Naive B cell (primary cell): Measurements from ENCODE around the gene MTAP. TPM values are rescaled to one million over a fixed set of nuclear protein-coding genes. Genes with fewer than 3 reads are reported as not detected.

Experiments used
- ATAC-seq, 2 donors: fragments of 150-1000 bp; cut with Tn5 transposase; 2 replicates each; pipeline ENCODE4 v1.10.0; 2021; ENCODE audit warnings: low read depth in 2 of 2, mild to moderate bottlenecking in 2 of 2, moderate library complexity in 2 of 2
- DNase-seq: peaks from one replicate; pipeline ENCODE4 v3.0.0; 2022
- H3K27ac Mint-ChIP-seq, 6 donors: one replicate each; pipeline ENCODE4 v1.8.0; 2020 to 2022; ENCODE audit warnings: mild to moderate bottlenecking in 6 of 6, mixed read lengths in 6 of 6, moderate library complexity in 5 of 6, inconsistent platforms in 2 of 6
- H3K27me3 Mint-ChIP-seq, 3 donors: one replicate each; pipeline ENCODE4 v1.8.0; 2021 to 2022; ENCODE audit warnings: mixed read lengths in 3 of 3, mild to moderate bottlenecking in 1 of 3
- H3K36me3 Mint-ChIP-seq, 2 donors: one replicate each; pipeline ENCODE4 v1.8.0; 2020 to 2022; ENCODE audit warnings: mixed read lengths in 2 of 2, inconsistent platforms in 1 of 2, mild to moderate bottlenecking in 1 of 2
- H3K4me1 Mint-ChIP-seq, 3 donors: one replicate each; pipeline ENCODE4 v1.8.0; 2020 to 2022; ENCODE audit warnings: mixed read lengths in 3 of 3, inconsistent platforms in 1 of 3, mild to moderate bottlenecking in 1 of 3, moderate library complexity in 1 of 3
- H3K4me3 Mint-ChIP-seq, 8 donors: one replicate each; pipeline ENCODE4 v1.8.0; 2020 to 2022; ENCODE audit warnings: mild to moderate bottlenecking in 8 of 8, mixed read lengths in 8 of 8, moderate library complexity in 8 of 8, inconsistent platforms in 2 of 8
- H3K9me3 Mint-ChIP-seq, 7 donors: one replicate each; pipeline ENCODE4 v1.8.0; 2020 to 2022; ENCODE audit warnings: mixed read lengths in 7 of 7, mild to moderate bottlenecking in 5 of 7, inconsistent platforms in 2 of 7, moderate library complexity in 1 of 7
- polyA plus RNA-seq, 6 donors: library from polyadenylated mRNA; unstranded; fragments of 300-500 nt; fragmentation: Illumina TruSeq; gene quantifications; one replicate each; pipeline ENCODE4 v1.2.3, GENCODE V29; 2021; ENCODE audit warnings: low read depth in 6 of 6

MTAP gene
- polyA plus RNA-seq, 6 donors from 2014 or later, result 12.1 to 24.3 (median 18.1) TPM

DNA sequence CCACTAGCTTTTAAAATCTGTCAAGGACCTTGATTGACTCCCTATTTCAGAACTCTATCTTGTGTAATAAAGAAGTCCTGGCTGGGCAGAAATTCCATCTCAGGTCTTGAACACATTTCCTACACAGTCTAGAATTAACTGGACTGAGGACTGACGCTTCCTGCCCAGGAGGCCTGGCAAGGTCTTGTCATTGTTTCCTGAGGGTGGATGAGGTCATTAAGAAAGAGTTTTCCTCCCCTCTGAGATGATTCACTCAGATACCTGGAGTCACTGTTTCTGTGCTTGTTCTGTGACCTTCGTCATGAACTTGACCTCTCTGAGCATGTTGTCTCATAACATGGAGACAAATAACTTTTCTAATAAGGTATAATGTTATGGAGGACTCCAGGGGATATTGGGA, 10.0 kb downstream of the MTAP start:
- ATAC-seq (no peak), DNase-seq (no peak)
- Mint-ChIP-seq H3K4me3 (no peak overlapping the region), H3K36me3 (peaks cover 0 to 8% of the 10 kb centered on the region in 2 donors), H3K9me3 (no peaks in the 10 kb centered on the region), H3K4me1 (peaks cover 4 to 31% (median 11%) of the 10 kb centered on the region in 3 donors), H3K27ac (peak overlapping the region in 1 of 6 donors; percentile 5), H3K27me3 (no peaks in the 10 kb centered on the region)

DNA sequence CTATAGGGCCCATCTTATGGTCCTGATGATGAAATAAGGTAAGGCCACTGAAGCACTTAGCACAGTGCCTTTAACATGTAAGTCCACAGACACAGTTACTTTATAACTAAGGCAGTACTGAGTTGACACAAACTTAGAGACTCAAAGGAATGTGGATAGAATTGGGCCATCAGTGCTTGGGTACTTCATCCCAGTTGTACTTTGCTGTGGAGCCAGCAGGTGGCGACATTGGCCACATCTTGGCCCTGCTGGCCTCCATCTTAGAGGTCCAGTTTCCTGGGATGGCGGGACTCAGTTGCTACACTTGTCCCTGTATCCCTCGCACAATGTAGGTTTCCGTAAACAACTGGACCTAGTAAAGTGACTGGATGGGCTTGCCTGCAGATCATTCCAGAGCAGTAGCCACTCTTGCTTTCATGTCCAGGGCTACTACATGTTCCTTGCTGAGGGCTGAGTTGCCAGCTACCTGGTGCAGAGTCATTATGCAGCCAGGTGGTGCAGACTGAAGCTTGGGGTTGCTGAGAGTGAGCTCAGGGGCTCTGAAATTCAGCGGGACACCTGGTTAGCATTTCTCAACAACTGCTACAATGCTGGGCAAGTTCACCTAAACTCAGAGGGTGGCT, 10.6 kb downstream of the MTAP start:
- peak overlapping the region in 1 of 8 donors; percentile 30 for H3K4me3 Mint-ChIP-seq
- H3K4me1 Mint-ChIP-seq, result peaks cover 4 to 25% (median 5%) of the 10 kb centered on the region in 3 donors
- peaks cover 0 to 8% of the 10 kb centered on the region in 2 donors for H3K36me3 Mint-ChIP-seq
- H3K27me3 Mint-ChIP-seq, result no peaks in the 10 kb centered on the region
- H3K9me3 Mint-ChIP-seq, result no peaks in the 10 kb centered on the region
- peak overlapping the region in 1 of 6 donors; percentile 79 for H3K27ac Mint-ChIP-seq
- DNase-seq (peak; percentile 55), ATAC-seq (peak; percentile 70)

DNA sequence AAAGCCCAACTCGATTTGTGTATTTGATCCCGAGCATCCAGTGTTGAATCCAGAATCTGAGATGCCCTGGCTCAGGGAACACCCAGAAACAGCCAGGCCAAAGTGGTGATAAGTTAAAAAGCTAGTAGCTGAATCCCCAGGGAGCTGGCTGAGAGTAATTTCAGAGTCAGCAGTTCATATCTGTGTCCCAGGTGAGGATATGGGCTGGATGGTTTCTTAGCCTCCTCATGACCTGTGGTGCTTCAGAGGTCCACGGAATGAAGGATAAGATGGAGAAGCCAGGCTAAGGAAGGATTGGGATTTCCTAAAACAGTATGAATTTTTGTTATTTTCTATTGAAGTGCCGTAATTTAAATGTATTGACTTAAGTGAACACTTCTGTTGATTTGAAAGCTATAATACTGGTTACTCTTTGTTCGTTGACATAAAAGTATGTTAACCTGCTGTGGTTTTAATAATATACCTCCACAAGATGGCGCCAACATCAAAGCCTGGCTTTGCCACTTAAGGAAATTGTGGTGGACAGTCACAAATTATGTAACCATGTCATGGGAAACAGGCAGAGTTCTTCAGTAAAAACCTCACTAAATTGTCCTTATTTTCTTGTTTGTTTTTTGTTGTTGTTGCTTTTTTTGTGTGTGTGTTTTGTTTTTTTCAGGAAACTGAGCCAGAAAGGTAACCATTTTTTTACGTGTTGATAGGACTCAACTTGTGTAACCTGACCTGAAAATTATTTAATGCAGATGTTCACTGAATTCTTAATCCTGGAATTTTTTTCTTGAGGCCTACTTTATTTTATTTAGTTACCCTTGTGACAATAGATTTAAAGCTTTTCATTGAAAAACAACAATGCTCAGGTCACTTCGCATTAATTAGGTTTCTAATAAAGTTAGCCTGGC, 11.4 kb downstream of the MTAP start:
- Mint-ChIP-seq H3K9me3 (no peaks in the 10 kb centered on the region), H3K4me1 (peaks cover 0 to 17% (median 0%) of the 10 kb centered on the region in 3 donors), H3K27ac (peak overlapping the region in 1 of 6 donors; percentile 77), H3K4me3 (no peak overlapping the region), H3K36me3 (peaks cover 0 to 11% of the 10 kb centered on the region in 2 donors), H3K27me3 (no peaks in the 10 kb centered on the region)
- DNase-seq (peak; percentile 66), ATAC-seq (peak; percentile 68 to 70)

- peaks cover 0 to 15% (median 5%) of the 10 kb centered on the region in 3 donors for H3K4me1 Mint-ChIP-seq
These were observed 13.2 kb downstream of the MTAP start for GRCh38 chr9:21815643-21816042.

DNA sequence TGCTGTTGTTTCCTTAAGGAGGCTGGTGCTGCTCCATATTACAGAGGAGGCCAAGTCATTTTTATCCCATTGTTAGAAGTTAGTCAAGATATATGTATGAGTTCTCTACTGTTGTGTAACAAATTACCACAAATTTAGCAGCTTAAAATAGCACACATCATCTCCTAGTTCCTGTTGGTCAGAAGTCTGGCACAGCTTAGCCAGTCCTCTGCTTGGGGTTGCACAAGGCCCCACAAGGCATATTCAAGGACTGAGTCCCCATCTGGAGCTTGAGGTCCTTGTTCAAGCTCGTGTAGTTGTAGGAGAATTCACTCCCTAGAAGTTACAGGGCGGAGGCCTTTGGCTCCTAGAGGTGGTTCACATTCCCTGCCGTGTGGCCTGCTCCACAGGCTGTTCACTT, 14.7 kb downstream of the MTAP start:
- DNase-seq (no peak), ATAC-seq (no peak)
- H3K4me1 Mint-ChIP-seq, result peaks cover 3 to 15% (median 14%) of the 10 kb centered on the region in 3 donors
- no peaks in the 10 kb centered on the region for H3K27me3 Mint-ChIP-seq
- peak overlapping the region in 1 of 6 donors; percentile 17 for H3K27ac Mint-ChIP-seq
- H3K9me3 Mint-ChIP-seq, result peaks cover 0 to 3% (median 0%) of the 10 kb centered on the region in 7 donors
- peaks cover 3 to 29% of the 10 kb centered on the region in 2 donors for H3K36me3 Mint-ChIP-seq
- H3K4me3 Mint-ChIP-seq, result no peak overlapping the region

More at GRCh38 chr9:21815643-21816042, 13.2 kb downstream of the MTAP start:
- H3K27ac Mint-ChIP-seq, result no peak overlapping the region
- ATAC-seq, result no peak
- no peak for DNase-seq
- no peaks in the 10 kb centered on the region for H3K27me3 Mint-ChIP-seq
- peaks cover 0 to 21% of the 10 kb centered on the region in 2 donors for H3K36me3 Mint-ChIP-seq
- H3K4me3 Mint-ChIP-seq, result no peak overlapping the region
- H3K9me3 Mint-ChIP-seq, result peaks cover 0 to 3% (median 0%) of the 10 kb centered on the region in 7 donors

- Mint-ChIP-seq H3K4me3 (no peak overlapping the region), H3K4me1 (peaks cover 16 to 34% (median 18%) of the 10 kb centered on the region in 3 donors)
These were observed 23.2 kb downstream of the MTAP start for GRCh38 chr9:21825637-21826036.

DNA sequence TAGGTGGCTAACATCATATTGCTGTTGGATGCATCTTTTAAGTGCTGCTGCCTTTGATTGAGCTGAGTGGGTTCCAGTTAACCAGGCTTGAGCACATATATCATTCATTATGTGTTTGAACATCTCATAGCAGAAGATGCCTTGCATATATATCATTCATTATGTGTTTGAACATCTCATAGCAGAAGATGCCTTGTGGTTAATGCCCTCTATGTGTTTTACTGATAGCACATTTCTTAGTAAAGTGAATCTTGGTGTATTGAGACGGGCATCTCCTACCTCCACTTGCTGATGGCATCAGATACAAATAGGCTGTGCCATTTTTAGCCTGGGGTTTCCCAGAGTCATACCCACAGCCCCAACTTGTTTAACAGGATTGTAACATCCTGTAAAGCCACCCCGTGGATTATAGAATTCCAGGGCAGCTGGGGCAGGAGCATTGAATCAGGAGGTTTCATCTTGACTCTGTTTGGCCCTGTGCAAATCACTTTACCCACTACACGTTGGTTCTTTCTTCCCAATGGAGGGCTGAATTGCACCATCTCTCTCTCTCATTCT, 26.5 kb downstream of the MTAP start:
- peak overlapping the region in 1 of 6 donors; percentile 74 for H3K27ac Mint-ChIP-seq
- no peaks in the 10 kb centered on the region for H3K27me3 Mint-ChIP-seq
- no peak overlapping the region for H3K4me3 Mint-ChIP-seq
- DNase-seq (no peak), ATAC-seq (no peak)
- peaks cover 30 to 37% (median 33%) of the 10 kb centered on the region in 3 donors for H3K4me1 Mint-ChIP-seq
- peaks cover 0 to 6% (median 0%) of the 10 kb centered on the region in 7 donors for H3K9me3 Mint-ChIP-seq
- peaks cover 20 to 27% of the 10 kb centered on the region in 2 donors for H3K36me3 Mint-ChIP-seq

More at GRCh38 chr9:21825637-21826036, 23.2 kb downstream of the MTAP start:
- no peaks in the 10 kb centered on the region for H3K27me3 Mint-ChIP-seq
- H3K9me3 Mint-ChIP-seq, result peaks cover 0 to 11% (median 6%) of the 10 kb centered on the region in 7 donors
- peak overlapping the region in 1 of 6 donors; percentile 73 for H3K27ac Mint-ChIP-seq
- no peak for ATAC-seq
- peaks cover 42 to 44% of the 10 kb centered on the region in 2 donors for H3K36me3 Mint-ChIP-seq
- DNase-seq, result no peak

GRCh38 chr9:21830589-21830988, 28.2 kb downstream of the MTAP start:
- Mint-ChIP-seq H3K36me3 (peaks cover 10 to 16% of the 10 kb centered on the region in 2 donors), H3K27ac (no peak overlapping the region)
- DNase-seq, result no peak

GRCh38 chr9:21831841-21832509, 29.5 kb downstream of the MTAP start:
- Mint-ChIP-seq H3K27me3 (no peaks in the 10 kb centered on the region), H3K9me3 (no peaks in the 10 kb centered on the region), H3K4me3 (peak overlapping the region in 1 of 8 donors; percentile 52), H3K27ac (peak overlapping the region in 4 of 6 donors; percentile 28 to 89 (median 76)), H3K4me1 (peaks cover 30 to 40% (median 33%) of the 10 kb centered on the region in 3 donors), H3K36me3 (peaks cover 12 to 16% of the 10 kb centered on the region in 2 donors)
- peak in 1 of 2 donors; percentile 19 for ATAC-seq
- no peak for DNase-seq

More at GRCh38 chr9:21830589-21830988, 28.2 kb downstream of the MTAP start:
- Mint-ChIP-seq H3K4me3 (no peak overlapping the region), H3K27me3 (no peaks in the 10 kb centered on the region), H3K9me3 (no peaks in the 10 kb centered on the region), H3K4me1 (peaks cover 27 to 37% (median 32%) of the 10 kb centered on the region in 3 donors)
- ATAC-seq, result no peak

DNA sequence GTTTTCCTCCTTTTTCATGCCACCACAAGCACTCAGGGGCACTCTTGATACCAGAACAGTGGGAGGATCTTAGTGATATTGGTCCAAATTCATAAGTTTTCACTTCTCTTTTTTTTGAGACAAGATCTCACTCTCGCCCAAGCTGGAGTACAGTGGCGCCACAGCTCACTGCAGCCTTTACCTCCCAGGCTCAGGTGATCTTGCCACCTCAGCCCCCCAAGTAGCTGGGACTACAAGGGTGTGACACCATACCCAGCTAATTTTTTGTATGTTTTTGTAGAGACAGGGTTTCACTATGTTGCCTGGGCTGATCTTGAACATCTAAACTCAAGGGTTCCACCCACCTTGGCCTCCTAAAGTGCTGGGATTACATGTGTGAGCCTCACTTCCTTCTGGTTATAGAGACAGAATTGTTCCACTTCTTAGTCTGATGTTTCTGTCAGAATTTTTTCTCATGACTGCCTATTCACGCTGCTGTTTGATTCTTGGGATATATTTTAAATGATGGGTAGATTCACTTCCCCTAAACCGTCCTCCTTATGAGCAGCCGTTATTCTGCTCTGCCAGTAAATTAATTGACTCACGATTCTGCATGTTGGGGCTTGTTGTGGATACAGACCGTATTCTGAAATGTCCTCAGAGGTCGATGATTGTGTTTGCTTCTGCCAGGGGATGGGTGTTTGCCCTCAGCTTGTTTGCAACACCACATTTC, 30.8 kb downstream of the MTAP start:
- Mint-ChIP-seq H3K4me3 (peak overlapping the region in 6 of 8 donors; percentile 17 to 75 (median 38)), H3K27me3 (no peaks in the 10 kb centered on the region), H3K27ac (peak overlapping the region; percentile 78 to 90 (median 86)), H3K4me1 (peaks cover 30 to 51% (median 43%) of the 10 kb centered on the region in 3 donors), H3K36me3 (peaks cover 17 to 24% of the 10 kb centered on the region in 2 donors), H3K9me3 (peaks cover 0 to 3% (median 0%) of the 10 kb centered on the region in 7 donors)
- DNase-seq, result peak; percentile 55
- peak; percentile 82 to 87 for ATAC-seq

- DNase-seq (no peak), ATAC-seq (no peak)
- Mint-ChIP-seq H3K9me3 (peaks cover 0 to 3% (median 0%) of the 10 kb centered on the region in 7 donors), H3K4me3 (no peak overlapping the region), H3K36me3 (peaks cover 26 to 29% of the 10 kb centered on the region in 2 donors), H3K4me1 (peaks cover 30 to 48% (median 44%) of the 10 kb centered on the region in 3 donors), H3K27ac (peak overlapping the region in 1 of 6 donors; percentile 14), H3K27me3 (no peaks in the 10 kb centered on the region)
These were observed 32.7 kb downstream of the MTAP start for GRCh38 chr9:21835121-21835520.
